BJ (cell line): ENCODE data around the gene DIAPH3. TPM values are rescaled to one million over a fixed set of nuclear protein-coding genes. Genes with fewer than 3 reads are reported as not detected.

Source experiments
- CTCF ChIA-PET: fragments of 350-600 bp; formaldehyde crosslinking; extraction: SDS; loops from one replicate; lab custom pipeline; 2021; ENCODE audit warnings: antibody characterized with exemption, inconsistent platforms; lab: Yijun Ruan, JAX
- POLR2A ChIA-PET: fragments of 300-600 bp; sonication (Branson Sonifier 250); formaldehyde crosslinking; extraction: SDS; loops from one replicate; lab custom pipeline; 2021; ENCODE audit warnings: antibody characterized with exemption; lab: Charles Lee
- DNase-seq: peaks from one replicate; pipeline ENCODE4 v3.0.0-alpha.2; 2011; ENCODE audit warnings: low read depth
- H3K27me3 ChIP-seq: 2 replicates; pipeline ENCODE4 v1.6.0; 2011; ENCODE audit warnings: low read length; ENCODE audit not compliant: control insufficient read depth, insufficient read depth
- H3K36me3 ChIP-seq: 2 replicates; pipeline ENCODE4 v1.5.1; 2011; ENCODE audit warnings: low read length; ENCODE audit not compliant: control insufficient read depth, insufficient read depth
- H3K4me3 ChIP-seq: 2 replicates; pipeline ENCODE4 v1.5.1; 2011; ENCODE audit warnings: low read depth, mild to moderate bottlenecking, control low read depth, low read length
- polyA plus RNA-seq: library from polyadenylated mRNA; depleted of rRNA; stranded (reverse); fragments of >200 nt; gene quantifications from 2 replicates; pipeline ENCODE4 v1.2.3, GENCODE V29; 2011
- TF ChIP-seq, protein P1 (sequence below): IDR thresholded peaks from 2 replicates; pipeline ENCODE4 v1.5.1; 2011; ENCODE audit warnings: low read depth, mild to moderate bottlenecking, control low read depth, inconsistent platforms, low read length, moderate library complexity; ENCODE audit not compliant: insufficient read depth

DIAPH3 gene
- polyA plus RNA-seq, 1 experiment, result 8.5 TPM

DNA sequence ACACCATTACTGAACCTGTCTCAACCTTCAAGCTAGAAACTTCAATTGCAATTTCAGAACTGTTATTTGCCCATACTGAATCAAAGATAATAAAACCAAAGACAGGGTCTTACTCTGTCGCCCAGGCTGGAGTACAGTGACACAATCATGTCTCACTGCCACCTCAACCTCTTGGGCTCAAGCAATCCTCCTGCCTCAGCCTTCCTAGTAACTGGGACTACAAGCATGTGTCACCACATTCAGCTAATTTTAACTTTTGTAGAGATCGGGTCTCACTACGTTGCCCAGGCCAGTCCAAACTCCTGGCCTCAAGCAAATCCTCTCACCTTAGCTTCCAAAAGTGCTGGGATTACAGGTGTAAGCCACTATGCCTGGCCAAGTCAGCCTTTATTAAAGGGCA lies 143.4 kb downstream of the DIAPH3 start:
- Histone ChIP-seq H3K36me3 (no peaks in the 10 kb centered on the region), H3K27me3 (no peaks in the 10 kb centered on the region), H3K4me3 (no peak overlapping the region)
- TF ChIP-seq, protein P1, sequence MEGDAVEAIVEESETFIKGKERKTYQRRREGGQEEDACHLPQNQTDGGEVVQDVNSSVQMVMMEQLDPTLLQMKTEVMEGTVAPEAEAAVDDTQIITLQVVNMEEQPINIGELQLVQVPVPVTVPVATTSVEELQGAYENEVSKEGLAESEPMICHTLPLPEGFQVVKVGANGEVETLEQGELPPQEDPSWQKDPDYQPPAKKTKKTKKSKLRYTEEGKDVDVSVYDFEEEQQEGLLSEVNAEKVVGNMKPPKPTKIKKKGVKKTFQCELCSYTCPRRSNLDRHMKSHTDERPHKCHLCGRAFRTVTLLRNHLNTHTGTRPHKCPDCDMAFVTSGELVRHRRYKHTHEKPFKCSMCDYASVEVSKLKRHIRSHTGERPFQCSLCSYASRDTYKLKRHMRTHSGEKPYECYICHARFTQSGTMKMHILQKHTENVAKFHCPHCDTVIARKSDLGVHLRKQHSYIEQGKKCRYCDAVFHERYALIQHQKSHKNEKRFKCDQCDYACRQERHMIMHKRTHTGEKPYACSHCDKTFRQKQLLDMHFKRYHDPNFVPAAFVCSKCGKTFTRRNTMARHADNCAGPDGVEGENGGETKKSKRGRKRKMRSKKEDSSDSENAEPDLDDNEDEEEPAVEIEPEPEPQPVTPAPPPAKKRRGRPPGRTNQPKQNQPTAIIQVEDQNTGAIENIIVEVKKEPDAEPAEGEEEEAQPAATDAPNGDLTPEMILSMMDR, result no peak
- no peak for DNase-seq
- POLR2A ChIA-PET, result no interaction called here
- CTCF ChIA-PET, result no interaction called here

DNA sequence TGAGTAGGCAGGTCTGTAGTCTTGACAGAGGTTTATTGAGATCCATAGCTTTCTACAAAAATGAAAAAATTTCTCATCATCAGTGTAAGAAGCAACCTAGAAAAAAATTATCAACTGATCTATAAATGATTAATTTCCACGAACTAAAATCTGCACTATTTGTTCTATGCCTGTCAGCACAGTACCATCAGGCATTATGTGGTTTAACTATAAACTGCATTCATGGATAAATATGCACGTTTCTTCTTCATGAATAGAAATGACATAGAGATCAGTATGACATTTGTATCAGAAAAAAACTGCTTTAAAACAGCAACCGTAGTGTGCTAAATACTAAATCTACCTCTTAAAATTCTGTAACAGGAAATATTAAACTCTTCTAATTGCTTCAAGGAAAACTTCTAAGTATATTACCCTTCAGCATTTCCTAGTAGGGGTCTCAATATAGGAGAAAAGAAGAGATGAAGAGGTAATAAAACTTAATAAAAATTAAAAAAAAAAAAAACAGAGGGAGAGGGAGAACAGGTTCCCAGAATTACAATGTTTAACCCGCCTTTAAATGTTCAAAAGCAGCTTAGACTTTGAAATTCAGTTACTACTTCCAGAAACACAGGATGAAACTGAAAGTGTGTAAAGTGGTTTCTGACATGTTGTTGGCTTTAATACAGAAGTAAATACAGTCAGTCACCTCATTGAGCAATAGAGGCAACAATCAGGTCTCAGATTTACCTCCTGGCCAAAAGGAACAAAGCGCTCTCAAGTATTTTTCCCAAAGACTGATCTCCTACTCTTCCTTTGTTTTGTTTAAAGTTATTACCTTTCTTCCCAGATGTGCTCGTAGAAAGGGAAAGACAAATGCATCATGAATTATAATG lies 144.4 kb downstream of the DIAPH3 start:
- CTCF ChIA-PET, result no interaction called here
- no peak for DNase-seq
- POLR2A ChIA-PET, result no interaction called here
- Histone ChIP-seq H3K4me3 (no peak overlapping the region), H3K36me3 (no peaks in the 10 kb centered on the region), H3K27me3 (no peaks in the 10 kb centered on the region)
- TF ChIP-seq, protein P1, result no peak

DNA sequence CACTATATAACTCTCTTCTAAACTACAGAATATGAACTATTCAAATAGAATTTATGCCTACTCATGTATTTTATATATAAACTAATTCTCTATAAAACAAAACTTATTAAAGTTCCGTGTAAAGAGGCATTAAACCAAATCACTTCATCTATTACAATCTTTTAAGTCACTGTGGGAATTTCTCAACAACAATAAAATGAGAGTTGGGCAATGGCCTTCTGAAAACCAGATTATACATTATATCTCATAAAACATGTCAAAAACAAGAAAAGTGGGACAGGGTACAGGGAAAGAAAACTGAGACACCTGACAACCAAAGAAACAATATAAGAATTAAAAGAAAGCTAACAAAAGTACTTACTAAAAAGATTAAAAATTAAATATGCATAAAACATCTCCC lies 145.2 kb downstream of the DIAPH3 start:
- CTCF ChIA-PET, result no interaction called here
- POLR2A ChIA-PET, result no interaction called here
- peak; percentile 2 for DNase-seq
- no peaks in the 10 kb centered on the region for H3K36me3 ChIP-seq
- no peaks in the 10 kb centered on the region for H3K27me3 ChIP-seq
- TF ChIP-seq, protein P1, result no peak
- no peak overlapping the region for H3K4me3 ChIP-seq

DNA sequence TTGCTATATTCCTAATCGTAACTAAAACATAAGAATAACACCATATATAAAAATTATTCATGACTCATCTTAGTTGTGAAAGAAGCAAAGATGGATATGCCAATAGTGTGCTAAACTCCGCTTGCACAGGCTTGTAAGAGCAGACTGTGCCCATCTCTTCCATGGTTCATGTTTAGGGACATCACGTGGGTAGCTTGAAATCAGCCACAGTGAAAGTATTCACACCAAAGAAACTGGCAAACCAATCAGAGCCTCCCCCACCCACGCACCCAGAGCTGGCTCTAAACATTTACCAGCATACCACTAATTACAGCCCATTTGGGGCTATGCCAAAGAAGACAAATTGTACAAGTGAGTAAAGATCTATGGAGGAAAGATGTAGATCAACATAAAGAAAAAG lies 147.5 kb downstream of the DIAPH3 start:
- ChIA-PET POLR2A (no interaction called here), CTCF (no interaction called here)
- Histone ChIP-seq H3K4me3 (no peak overlapping the region), H3K36me3 (no peaks in the 10 kb centered on the region), H3K27me3 (no peaks in the 10 kb centered on the region)
- TF ChIP-seq, protein P1, result no peak
- no peak for DNase-seq

DNA sequence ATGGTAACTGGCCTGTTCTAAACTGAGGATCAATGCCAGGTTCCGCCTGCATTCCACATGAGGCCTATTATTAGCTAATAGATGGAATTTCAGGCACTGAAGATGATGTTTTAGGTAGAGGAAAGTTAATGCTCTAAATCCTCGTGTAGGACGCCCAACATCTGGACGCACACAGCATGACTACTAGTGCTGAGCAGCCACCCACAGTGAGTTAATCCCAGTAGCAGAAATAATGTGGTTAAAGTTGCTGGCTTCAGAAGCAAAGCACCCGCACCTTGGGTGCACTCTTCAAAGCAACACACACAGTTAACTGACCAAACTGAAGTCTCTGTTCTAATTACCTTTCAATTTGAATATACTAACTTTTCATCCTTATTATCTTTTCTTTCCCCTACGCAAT lies 150.6 kb downstream of the DIAPH3 start:
- DNase-seq, result no peak
- H3K4me3 ChIP-seq, result no peak overlapping the region
- H3K27me3 ChIP-seq, result no peaks in the 10 kb centered on the region
- POLR2A ChIA-PET, result no interaction called here
- TF ChIP-seq, protein P1, result no peak
- CTCF ChIA-PET, result no interaction called here
- peaks cover 2% of the 10 kb centered on the region; the same call in 1 of the 2 replicates for H3K36me3 ChIP-seq
